NOMO-1 treated with DMSO at 0.1 percent for 48 hours (cell line): ENCODE results near the gene ZDHHC11.
"Not testable (repeated sequence)": the region's sequence is repeated elsewhere in the genome, so short reads cannot be mapped to it uniquely, and the experiment has no call there.

Experiments used
- DNase-seq: peaks from one replicate; lab custom pipeline; 2025; ENCODE audit not compliant: unreplicated experiment; lab: John Stamatoyannopoulos, UW

Gene ZDHHC11

GRCh38 chr5:845676-846601 lies 4.8 kb downstream of the ZDHHC11 start:
- DNase-seq, result not testable (repeated sequence)

DNA sequence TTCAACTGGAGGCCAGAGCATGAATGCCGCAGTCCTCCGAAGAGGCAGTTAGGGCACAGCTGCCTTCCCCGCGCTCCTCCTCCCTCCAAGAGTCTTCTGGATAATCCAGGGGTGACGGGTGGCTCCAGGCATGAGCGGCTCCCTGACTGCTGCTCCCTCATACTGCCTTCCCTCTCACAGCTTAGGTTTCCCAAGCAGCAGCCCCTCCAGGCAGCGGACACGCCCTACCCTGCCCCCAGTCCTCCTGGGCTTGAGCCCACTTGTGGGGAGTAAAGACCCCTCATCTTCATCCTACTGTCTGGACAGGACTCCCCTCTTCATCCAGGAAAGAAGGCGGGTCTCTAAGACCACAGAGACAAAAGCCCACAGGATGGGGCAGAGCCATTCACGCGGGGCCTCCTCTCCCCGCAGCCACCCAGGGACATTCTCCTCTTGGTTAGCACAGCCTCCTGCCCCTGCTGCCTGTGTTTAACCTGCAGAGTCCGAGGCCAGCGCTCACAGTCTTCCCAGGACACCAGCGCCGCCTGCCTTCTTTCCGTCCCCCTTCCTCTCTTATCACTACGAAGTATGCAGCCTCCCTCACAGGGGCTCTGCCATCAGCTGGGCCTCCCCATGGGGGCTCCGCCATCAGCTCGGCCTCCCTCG lies 5.6 kb downstream of the ZDHHC11 start:
- DNase-seq, result not testable (repeated sequence)

- DNase-seq, result not testable (repeated sequence)
These were observed 6.4 kb downstream of the ZDHHC11 start for GRCh38 chr5:844426-844825.

DNA sequence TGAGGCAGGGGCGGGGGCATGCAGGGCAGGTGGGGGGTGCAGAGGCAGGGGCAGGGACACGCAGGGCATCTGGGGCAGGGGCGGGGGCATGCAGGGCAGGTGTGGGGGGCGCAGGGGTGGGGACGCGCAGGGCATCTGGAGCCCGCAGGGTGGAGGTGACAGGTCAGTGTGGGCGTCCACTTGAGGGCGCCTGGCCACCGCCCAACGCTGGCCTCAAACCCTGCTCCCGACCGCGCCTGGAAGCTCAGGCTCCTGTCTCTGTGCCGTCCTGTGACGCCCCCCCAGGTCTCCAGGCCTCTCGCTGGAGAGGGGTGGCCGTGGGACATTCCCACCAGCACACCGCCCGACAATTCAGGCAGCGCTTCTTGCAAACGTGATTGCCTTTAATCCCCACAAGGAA lies 6.9 kb downstream of the ZDHHC11 start:
- DNase-seq, result not testable (repeated sequence)

DNA sequence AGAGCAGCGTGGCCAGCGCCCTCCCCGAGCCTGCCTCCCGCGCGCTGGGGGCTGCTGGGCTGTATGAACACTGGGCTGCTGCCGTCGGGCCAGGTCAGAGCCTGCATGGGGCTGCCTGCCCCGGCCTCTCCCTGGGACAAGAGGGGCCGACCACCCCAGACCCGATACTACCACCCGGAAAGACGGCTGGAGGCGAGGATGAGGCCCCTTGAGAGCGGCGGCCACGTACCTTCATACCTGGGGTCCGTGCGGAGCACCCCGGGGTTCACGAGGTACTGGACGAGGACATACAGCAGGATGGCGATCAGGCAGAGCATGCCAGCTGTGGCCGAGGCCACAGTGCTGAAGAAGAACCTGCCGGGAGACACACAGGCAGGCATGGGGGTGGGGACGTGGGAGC lies 7.4 kb downstream of the ZDHHC11 start:
- DNase-seq, result not testable (repeated sequence)

- not testable (repeated sequence) for DNase-seq
These were observed 8.2 kb downstream of the ZDHHC11 start for GRCh38 chr5:842402-843221.

GRCh38 chr5:841531-842401 lies 9.0 kb downstream of the ZDHHC11 start:
- not testable (repeated sequence) for DNase-seq

- DNase-seq, result not testable (repeated sequence)
These were observed 9.8 kb downstream of the ZDHHC11 start for GRCh38 chr5:840974-841435.

DNA sequence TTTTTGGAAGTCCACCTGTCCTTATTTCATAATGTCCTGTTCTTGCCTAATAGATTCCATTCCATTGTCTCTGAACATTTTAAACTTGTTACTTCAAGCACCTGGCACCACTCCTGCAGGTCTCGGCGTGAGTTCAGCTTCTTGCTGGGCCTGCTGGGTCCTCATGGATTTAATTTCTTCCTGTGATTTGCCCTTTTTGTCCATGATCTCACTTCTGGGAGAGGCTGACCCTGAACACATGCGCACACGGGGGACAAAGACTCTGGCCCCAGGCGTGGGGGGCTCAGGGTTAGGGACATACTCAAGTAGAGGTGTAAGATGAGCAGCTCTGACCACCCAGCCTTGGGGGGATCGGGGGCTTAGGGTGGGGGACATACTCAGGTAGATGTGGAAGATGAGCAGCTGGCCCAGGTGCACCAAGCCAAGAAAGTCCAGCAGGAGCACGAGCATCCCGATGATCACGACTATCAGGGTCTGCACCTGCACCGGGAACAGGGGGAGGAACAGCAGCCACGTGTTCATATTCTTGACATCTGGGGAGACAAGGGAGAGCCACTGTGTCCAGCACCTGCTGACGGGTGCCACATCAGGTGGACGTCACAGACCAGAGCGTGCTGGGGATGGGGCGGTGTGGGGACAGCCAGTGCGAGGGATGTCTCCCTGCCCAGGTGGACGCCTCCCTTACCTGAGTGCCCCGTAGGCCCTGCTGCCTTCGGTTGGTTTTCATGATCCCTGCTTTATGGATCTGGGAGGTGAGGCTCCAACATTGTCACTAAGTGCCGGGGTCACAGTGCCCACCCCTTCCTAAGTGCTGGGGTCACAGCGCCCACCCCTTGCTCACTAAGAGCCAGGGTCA lies 10.4 kb downstream of the ZDHHC11 start:
- not testable (repeated sequence) for DNase-seq

GRCh38 chr5:838431-838851 lies 12.3 kb downstream of the ZDHHC11 start:
- DNase-seq, result not testable (repeated sequence)

DNA sequence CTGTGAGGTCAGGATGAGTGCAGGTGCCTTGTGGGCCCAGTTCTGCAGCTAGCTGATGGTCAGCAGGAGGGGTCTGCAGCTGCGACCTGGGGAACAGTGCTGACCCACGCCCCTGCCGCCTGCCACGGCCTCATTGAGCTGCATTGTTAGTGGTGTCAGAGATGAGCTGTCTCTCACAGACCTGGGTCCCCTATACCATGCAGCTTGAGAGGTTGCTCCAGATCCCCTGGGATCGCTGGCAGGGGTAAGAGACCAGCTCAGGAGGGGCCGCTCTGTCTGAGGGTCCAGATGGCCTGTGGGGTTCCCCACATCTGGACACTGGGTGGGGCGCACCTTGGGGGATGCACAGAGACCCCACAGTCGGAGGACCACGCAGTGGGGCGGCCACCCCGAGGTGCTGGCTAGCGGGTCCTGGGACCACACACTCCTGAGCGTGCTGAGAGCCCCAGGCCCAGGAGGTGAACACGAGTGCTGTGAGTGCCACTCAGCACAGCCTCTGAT lies 13.1 kb downstream of the ZDHHC11 start:
- not testable (repeated sequence) for DNase-seq

DNA sequence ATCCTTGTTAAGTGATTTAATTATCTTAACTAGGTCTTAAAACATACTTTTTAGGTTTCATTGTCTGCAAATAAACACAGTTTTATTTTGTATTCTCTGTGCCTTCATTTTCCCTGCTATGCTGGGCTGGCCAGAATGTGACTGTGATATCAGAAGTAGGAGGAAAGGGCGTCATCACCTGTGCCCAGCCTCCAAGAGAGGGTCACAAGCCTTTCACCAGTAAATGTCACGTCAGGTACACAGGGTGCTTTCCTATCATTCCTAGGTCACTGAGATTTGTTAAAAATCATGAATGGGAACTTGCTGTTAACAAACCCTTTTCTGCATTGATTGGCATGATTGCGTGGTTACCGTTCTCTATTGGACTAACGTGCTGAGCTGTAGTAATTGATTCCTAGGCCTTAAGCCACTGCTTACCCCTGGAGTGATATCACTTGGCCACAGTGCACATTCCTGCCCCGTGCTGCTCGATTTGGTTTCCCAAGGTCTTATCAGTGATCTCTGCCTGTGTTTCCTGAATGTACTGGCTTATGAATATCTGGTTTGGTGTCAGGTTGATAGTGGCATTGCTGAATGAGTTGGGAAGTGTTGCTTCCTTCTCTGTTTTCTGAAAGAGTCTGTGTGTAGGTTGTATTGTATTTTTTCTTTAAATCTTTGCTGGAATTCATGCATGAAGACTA lies 14.7 kb downstream of the ZDHHC11 start:
- not testable (repeated sequence) for DNase-seq

DNA sequence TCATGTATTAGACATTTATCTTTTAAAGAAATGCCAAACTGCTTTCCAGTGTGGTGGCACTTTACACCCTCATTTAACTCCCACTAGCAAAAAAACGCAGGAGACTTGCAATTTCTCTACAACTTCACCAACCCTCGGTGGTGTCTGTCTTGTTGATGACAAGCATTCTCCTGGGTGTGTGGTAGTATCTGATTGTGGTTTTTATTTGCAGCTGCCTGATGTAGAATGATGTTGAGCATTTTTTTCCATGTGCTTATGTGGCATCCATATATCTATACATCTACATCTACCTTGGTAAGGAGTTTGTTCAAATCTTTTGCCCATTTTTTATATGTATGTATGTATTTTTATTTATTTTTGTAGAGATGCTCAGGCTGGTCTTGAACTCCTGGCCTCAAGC lies 16.8 kb downstream of the ZDHHC11 start:
- DNase-seq, result not testable (repeated sequence)

GRCh38 chr5:828194-828593 lies 22.6 kb downstream of the ZDHHC11 start:
- not testable (repeated sequence) for DNase-seq

DNA sequence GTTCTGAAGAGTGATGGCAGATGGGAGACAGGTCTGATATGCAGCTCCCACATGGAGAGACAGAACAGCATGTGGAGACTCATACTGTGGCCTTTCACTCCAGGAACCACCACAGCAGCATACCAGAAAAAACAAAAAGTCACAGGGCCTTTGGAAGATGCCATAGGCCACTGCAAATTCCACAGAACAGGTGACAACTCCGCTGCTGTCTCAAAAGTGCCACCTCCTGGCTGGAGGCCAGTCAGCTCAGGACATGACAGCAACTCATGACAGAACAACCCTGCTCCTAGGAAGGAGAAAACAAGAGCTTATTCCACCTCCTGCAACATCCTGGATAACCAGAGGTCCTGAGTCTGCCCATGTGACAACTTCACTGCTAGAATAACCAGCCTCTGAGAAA lies 25.2 kb downstream of the ZDHHC11 start:
- not testable (repeated sequence) for DNase-seq

DNA sequence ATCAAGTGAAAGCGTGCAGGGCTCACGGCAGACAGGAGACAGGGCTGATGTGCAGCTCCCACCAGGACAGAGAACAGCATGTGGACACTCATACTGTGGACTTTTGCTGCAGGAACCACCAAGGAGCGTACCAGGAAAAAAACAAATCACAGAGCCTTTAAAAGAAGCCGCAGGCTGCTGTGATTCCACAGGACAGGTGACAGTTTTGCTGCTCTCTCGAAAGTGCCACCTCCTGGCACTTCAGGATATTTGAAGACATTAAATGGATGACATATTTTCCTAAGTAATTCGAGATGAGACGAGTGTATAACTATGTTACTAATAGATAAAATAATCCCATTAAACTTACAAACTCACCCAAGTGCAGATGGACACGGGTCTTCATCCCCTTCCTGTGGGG lies 29.3 kb downstream of the ZDHHC11 start:
- no peak for DNase-seq

DNA sequence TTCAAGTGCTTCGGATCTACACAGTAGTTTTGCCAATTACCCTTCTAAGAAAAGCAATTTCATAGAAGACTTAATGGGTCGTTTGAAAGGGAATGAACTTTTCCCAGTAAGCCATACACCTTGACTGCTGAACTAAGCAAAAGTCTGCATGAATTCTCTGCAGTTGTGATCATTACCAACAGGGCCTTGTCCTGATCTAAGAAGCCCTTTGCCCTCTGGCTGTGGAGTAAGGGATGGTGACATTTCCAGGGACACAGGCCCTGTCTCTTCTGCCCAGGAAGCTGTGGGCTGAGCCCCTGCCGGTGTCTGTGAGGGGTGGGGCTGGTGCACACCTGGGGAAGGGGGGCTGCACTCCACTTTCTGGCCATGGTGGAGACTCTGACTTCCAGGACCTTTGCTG lies 30.5 kb downstream of the ZDHHC11 start:
- DNase-seq, result no peak

DNA sequence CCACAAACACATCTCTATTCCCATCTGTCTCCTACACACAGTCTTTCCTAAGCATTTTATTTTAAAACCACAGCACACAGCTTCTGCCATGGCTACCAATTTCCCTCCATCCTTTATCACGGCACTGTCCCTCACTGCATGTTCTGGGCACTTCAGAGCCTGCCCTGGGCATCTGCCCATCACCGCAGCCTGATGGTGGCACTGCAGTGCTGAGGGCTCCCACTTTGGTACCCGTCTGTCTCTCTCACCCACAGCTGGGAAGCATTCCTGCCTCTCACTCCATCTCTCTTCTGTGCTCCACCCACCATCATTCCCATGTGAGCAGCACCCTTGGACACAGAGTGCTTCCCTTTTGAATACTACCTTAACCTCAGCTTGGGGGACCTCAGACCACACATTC lies 31.7 kb downstream of the ZDHHC11 start:
- no peak for DNase-seq
